ENCODE data around the gene IPO7. TPM values are rescaled to one million over a fixed set of nuclear protein-coding genes. Genes with fewer than 3 reads are reported as not detected.

Gene IPO7
- total and polyA plus RNA-seq, 4 donors: 6.4 to 47.1 (median 32.2) TPM

DNA sequence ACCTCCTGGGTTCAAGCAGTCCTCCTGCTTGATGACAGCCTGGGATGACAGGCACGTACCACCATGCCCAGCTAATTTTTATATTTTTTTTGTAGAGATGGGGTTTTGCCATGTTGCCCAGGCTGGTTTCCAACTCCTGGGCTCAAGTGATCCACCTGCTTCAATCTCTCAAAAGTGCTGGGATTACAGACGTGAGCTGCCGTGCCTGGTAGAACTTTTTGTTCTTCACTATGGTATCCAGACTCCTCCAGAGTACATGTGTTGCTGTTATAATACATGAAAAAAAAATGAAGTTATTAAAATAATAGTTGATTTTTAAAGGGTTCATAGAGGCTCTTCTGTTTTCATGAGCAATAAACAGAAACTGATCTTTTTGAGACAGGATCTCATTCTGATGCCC lies 105.9 kb downstream of the IPO7 start (continued):
- TF ChIP-seq, protein P1, sequence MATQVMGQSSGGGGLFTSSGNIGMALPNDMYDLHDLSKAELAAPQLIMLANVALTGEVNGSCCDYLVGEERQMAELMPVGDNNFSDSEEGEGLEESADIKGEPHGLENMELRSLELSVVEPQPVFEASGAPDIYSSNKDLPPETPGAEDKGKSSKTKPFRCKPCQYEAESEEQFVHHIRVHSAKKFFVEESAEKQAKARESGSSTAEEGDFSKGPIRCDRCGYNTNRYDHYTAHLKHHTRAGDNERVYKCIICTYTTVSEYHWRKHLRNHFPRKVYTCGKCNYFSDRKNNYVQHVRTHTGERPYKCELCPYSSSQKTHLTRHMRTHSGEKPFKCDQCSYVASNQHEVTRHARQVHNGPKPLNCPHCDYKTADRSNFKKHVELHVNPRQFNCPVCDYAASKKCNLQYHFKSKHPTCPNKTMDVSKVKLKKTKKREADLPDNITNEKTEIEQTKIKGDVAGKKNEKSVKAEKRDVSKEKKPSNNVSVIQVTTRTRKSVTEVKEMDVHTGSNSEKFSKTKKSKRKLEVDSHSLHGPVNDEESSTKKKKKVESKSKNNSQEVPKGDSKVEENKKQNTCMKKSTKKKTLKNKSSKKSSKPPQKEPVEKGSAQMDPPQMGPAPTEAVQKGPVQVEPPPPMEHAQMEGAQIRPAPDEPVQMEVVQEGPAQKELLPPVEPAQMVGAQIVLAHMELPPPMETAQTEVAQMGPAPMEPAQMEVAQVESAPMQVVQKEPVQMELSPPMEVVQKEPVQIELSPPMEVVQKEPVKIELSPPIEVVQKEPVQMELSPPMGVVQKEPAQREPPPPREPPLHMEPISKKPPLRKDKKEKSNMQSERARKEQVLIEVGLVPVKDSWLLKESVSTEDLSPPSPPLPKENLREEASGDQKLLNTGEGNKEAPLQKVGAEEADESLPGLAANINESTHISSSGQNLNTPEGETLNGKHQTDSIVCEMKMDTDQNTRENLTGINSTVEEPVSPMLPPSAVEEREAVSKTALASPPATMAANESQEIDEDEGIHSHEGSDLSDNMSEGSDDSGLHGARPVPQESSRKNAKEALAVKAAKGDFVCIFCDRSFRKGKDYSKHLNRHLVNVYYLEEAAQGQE (IDR thresholded peaks at IDR 0.05): no peak
- TF ChIP-seq JUND (IDR thresholded peaks at IDR 0.05): no peak
- TF ChIP-seq HNF4G (IDR thresholded peaks at IDR 0.05): no peak
- TF ChIP-seq RXRA (IDR thresholded peaks at IDR 0.05): no peak
- TF ChIP-seq YY1 (IDR thresholded peaks at IDR 0.05): no peak
- no peak for TF ChIP-seq RAD21 (IDR thresholded peaks at IDR 0.05)

DNA sequence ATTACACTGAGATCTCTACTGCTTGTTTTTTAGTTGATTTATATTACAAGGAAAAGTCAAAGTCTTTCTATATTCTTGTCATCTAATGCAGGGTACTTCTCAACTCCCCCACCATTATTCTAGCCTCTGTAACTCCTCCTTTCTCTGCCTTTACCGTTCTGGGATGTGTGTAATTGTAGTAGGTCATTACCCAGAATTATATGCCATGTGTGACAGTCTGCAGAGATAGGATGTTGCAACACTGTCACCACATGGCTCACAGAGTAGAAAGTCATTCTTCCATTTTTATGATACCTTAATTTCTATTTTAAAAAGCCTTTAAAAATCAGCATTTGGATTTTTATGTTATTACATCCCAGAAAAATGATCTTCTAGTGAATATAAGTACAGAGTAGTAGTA lies 109.0 kb downstream of the IPO7 start:
- Histone ChIP-seq H3K27me3 (ENCODE audit: control insufficient read depth in 4 of 4, insufficient read depth in 4 of 4, low read length in 3 of 4) (no peaks in the 10 kb centered on the region), H3K27ac (ENCODE audit: low read depth in 1 of 2, low read length in 2 of 2) (no peak overlapping the region), H3K36me3 (ENCODE audit: control insufficient read depth in 4 of 4, insufficient read depth in 3 of 4, low read depth in 1 of 4, low read length in 3 of 4) (peaks cover 7 to 18% (median 16%) of the 10 kb centered on the region in 4 donors), H3K4me1 (ENCODE audit: control insufficient read depth in 4 of 4, insufficient read depth in 4 of 4, low read length in 3 of 4) (peaks cover 0 to 4% (median 1%) of the 10 kb centered on the region in 4 donors), H3K9ac (ENCODE audit: low read depth in 1 of 2, low read length in 2 of 2) (no peak overlapping the region), H3K9me3 (ENCODE audit: control insufficient read depth in 4 of 4, low read length in 3 of 4) (no peaks in the 10 kb centered on the region), H3K4me3 (ENCODE audit: low read depth in 1 of 3, low read length in 3 of 3) (no peak overlapping the region)
- WGBS: 37% methylated on average over 1 of the region's 1 CpG
- DNase-seq (ENCODE audit: low spot score): no peak
- TF ChIP-seq, protein P2, sequence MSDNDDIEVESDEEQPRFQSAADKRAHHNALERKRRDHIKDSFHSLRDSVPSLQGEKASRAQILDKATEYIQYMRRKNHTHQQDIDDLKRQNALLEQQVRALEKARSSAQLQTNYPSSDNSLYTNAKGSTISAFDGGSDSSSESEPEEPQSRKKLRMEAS (IDR thresholded peaks at IDR 0.05): no peak
- TF ChIP-seq, protein P3, sequence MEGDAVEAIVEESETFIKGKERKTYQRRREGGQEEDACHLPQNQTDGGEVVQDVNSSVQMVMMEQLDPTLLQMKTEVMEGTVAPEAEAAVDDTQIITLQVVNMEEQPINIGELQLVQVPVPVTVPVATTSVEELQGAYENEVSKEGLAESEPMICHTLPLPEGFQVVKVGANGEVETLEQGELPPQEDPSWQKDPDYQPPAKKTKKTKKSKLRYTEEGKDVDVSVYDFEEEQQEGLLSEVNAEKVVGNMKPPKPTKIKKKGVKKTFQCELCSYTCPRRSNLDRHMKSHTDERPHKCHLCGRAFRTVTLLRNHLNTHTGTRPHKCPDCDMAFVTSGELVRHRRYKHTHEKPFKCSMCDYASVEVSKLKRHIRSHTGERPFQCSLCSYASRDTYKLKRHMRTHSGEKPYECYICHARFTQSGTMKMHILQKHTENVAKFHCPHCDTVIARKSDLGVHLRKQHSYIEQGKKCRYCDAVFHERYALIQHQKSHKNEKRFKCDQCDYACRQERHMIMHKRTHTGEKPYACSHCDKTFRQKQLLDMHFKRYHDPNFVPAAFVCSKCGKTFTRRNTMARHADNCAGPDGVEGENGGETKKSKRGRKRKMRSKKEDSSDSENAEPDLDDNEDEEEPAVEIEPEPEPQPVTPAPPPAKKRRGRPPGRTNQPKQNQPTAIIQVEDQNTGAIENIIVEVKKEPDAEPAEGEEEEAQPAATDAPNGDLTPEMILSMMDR (IDR thresholded peaks at IDR 0.05; ENCODE audit: low read depth, low read length, missing input control): no peak
- TF ChIP-seq TAF1 (conservative IDR thresholded peaks at IDR 0.05): no peak
- TF ChIP-seq HNF4G (IDR thresholded peaks at IDR 0.05): no peak
- no peak for TF ChIP-seq YY1 (IDR thresholded peaks at IDR 0.05)
- TF ChIP-seq HNF4A (conservative IDR thresholded peaks at IDR 0.05): no peak
- no peak for TF ChIP-seq RXRA (IDR thresholded peaks at IDR 0.05)
- no peak for TF ChIP-seq FOXA2 (IDR thresholded peaks at IDR 0.05)
- TF ChIP-seq NR2F2 (IDR thresholded peaks at IDR 0.05): no peak
- TF ChIP-seq, protein P4, sequence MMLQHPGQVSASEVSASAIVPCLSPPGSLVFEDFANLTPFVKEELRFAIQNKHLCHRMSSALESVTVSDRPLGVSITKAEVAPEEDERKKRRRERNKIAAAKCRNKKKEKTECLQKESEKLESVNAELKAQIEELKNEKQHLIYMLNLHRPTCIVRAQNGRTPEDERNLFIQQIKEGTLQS (IDR thresholded peaks at IDR 0.05): no peak

DNA sequence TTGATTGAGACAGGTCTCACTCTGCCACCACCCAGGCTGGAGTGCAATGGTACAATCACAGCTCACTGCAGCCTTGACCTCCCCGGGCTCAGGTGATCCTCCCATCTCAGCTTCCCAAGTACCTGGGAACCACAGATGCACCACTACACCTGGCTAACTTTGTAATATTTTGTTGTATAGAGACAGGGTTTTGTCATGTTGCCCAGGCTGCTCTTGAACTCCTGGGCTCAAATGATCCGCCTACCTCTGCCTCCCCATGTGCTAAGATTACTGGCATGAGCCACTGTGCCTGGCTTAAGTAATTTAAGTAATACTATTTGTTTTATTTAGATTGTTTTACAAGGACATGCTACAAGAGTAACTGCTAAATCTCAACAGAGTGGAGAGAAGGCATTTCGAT lies 109.9 kb downstream of the IPO7 start:
- Histone ChIP-seq H3K9me3 (ENCODE audit: control insufficient read depth in 4 of 4, low read length in 3 of 4) (no peaks in the 10 kb centered on the region), H3K36me3 (ENCODE audit: control insufficient read depth in 4 of 4, insufficient read depth in 3 of 4, low read depth in 1 of 4, low read length in 3 of 4) (peaks cover 7 to 18% (median 15%) of the 10 kb centered on the region in 4 donors), H3K4me3 (ENCODE audit: low read depth in 1 of 3, low read length in 3 of 3) (no peak overlapping the region), H3K9ac (ENCODE audit: low read depth in 1 of 2, low read length in 2 of 2) (no peak overlapping the region), H3K27me3 (ENCODE audit: control insufficient read depth in 4 of 4, insufficient read depth in 4 of 4, low read length in 3 of 4) (no peaks in the 10 kb centered on the region), H3K27ac (ENCODE audit: low read depth in 1 of 2, low read length in 2 of 2) (no peak overlapping the region), H3K4me1 (ENCODE audit: control insufficient read depth in 4 of 4, insufficient read depth in 4 of 4, low read length in 3 of 4) (peaks cover 0 to 10% (median 4%) of the 10 kb centered on the region in 4 donors)
- no peak for TF ChIP-seq JUND (IDR thresholded peaks at IDR 0.05)
- no peak for TF ChIP-seq FOXA1 (IDR thresholded peaks at IDR 0.05)
- WGBS: 93% methylated on average over 3 of the region's 3 CpGs
- no peak for DNase-seq (ENCODE audit: low spot score)
